GM23338 (cell line): ENCODE data around the gene SMYD3. TPM values are rescaled to one million over a fixed set of nuclear protein-coding genes. Genes with fewer than 3 reads are reported as not detected.

ENCODE experiments used
- ATAC-seq: fragments of 200-7000 bp; cut with Tn5 transposase; 3 replicates; pipeline ENCODE4 v1.9.1; 2020
- DNase-seq: peaks from one replicate; pipeline ENCODE4 v3.0.0-alpha.2; 2015; ENCODE audit warnings: low spot score
- H2AFZ ChIP-seq: fragments of 200-600 bp; sonication (generic); 2 replicates; pipeline ENCODE4 v1.8.0; 2016; ENCODE audit warnings: antibody characterized with exemption, mild to moderate bottlenecking, moderate library complexity
- H3F3A ChIP-seq: fragments of 200-600 bp; sonication (generic); replicated peaks from 2 replicates; pipeline ENCODE4 v1.8.0; 2017; ENCODE audit warnings: antibody characterized with exemption, mixed run types, low read depth
- H3K27ac ChIP-seq: fragments of 200-600 bp; sonication (generic); 2 replicates; pipeline ENCODE4 v1.6.1; 2016; ENCODE audit warnings: low read depth
- H3K27me3 ChIP-seq: fragments of 200-600 bp; sonication (generic); 2 replicates; pipeline ENCODE4 v1.8.0; 2016; ENCODE audit warnings: mild to moderate bottlenecking, mixed run types, moderate library complexity; ENCODE audit not compliant: insufficient read depth
- H3K36me3 ChIP-seq: fragments of 200-600 bp; sonication (generic); 2 replicates; pipeline ENCODE4 v1.8.0; 2016; ENCODE audit warnings: mild to moderate bottlenecking; ENCODE audit not compliant: insufficient read depth
- H3K4me1 ChIP-seq: fragments of 200-600 bp; sonication (generic); 2 replicates; pipeline ENCODE4 v1.8.0; 2016; ENCODE audit warnings: mild to moderate bottlenecking, moderate library complexity; ENCODE audit not compliant: insufficient read depth
- H3K4me2 ChIP-seq: fragments of 200-600 bp; sonication (generic); 2 replicates; pipeline ENCODE4 v1.7.1; 2017; ENCODE audit warnings: mixed run types
- H3K4me3 ChIP-seq: fragments of 200-600 bp; sonication (generic); 2 replicates; pipeline ENCODE4 v1.6.1; 2016; ENCODE audit warnings: mixed run types
- H3K79me2 ChIP-seq: fragments of 200-600 bp; sonication (generic); replicated peaks from 2 replicates; pipeline ENCODE4 v1.8.0; 2017; ENCODE audit warnings: mild to moderate bottlenecking; ENCODE audit not compliant: insufficient read depth
- H3K9me2 ChIP-seq: fragments of 200-600 bp; sonication (generic); 2 replicates; pipeline ENCODE4 v1.8.0; 2017; ENCODE audit not compliant: insufficient read depth
- H4K20me1 ChIP-seq: fragments of 200-600 bp; sonication (generic); replicated peaks from 2 replicates; pipeline ENCODE4 v1.8.0; 2017; ENCODE audit warnings: mild to moderate bottlenecking; ENCODE audit not compliant: insufficient read depth
- H3K27ac Mint-ChIP-seq: 2 replicates; pipeline ENCODE4 v1.8.0; 2020; ENCODE audit warnings: inconsistent platforms, mild to moderate bottlenecking, moderate library complexity, mixed read lengths
- H3K27me3 Mint-ChIP-seq: 3 replicates; pipeline ENCODE4 v1.8.0; 2022; ENCODE audit warnings: low read depth, mild to moderate bottlenecking, moderate library complexity, mixed read lengths, inconsistent platforms; ENCODE audit not compliant: insufficient read depth, poor library complexity
- H3K36me3 Mint-ChIP-seq: 3 replicates; pipeline ENCODE4 v1.8.0; 2021; ENCODE audit warnings: low read depth, mild to moderate bottlenecking, inconsistent platforms, moderate library complexity, mixed read lengths
- H3K4me1 Mint-ChIP-seq: 3 replicates; pipeline ENCODE4 v1.8.0; 2020; ENCODE audit warnings: mild to moderate bottlenecking, inconsistent platforms, mixed read lengths
- H3K4me3 Mint-ChIP-seq: 3 replicates; pipeline ENCODE4 v1.8.0; 2021; ENCODE audit warnings: moderate library complexity, mild to moderate bottlenecking, inconsistent platforms, mixed read lengths
- H3K9me3 Mint-ChIP-seq: 3 replicates; pipeline ENCODE4 v1.8.0; 2020; ENCODE audit warnings: moderate library complexity, mild to moderate bottlenecking, inconsistent platforms, mixed read lengths
- CREB1 ChIP-seq: fragments of 250-450 bp; sonication (Bioruptor Pico); IDR thresholded peaks from 2 replicates; pipeline ENCODE4 v1.5.0; 2020; ENCODE audit warnings: low read depth, mild to moderate bottlenecking, moderate library complexity
- EZH2phosphoT487 ChIP-seq: fragments of 200-600 bp; sonication (generic); IDR thresholded peaks from one replicate; pipeline ENCODE4 v1.8.1; 2018; ENCODE audit warnings: antibody characterized with exemption; ENCODE audit not compliant: unreplicated experiment
- JUNB ChIP-seq: IDR thresholded peaks from one replicate; pipeline ENCODE4 v1.6.1; 2016; ENCODE audit warnings: antibody characterized with exemption; ENCODE audit not compliant: unreplicated experiment
- POLR2AphosphoS5 ChIP-seq: IDR thresholded peaks from 2 replicates; pipeline ENCODE4 v1.6.1; 2016; ENCODE audit warnings: antibody characterized with exemption, low read depth
- STAT1 ChIP-seq: IDR thresholded peaks from one replicate; pipeline ENCODE4 v1.6.1; 2016; ENCODE audit warnings: antibody characterized with exemption; ENCODE audit not compliant: unreplicated experiment
- ZNF114 ChIP-seq: fragments of 250-450 bp; sonication (Bioruptor Pico); IDR thresholded peaks from 2 replicates; pipeline ENCODE4 v1.5.0; 2020; ENCODE audit warnings: mild to moderate bottlenecking, moderate library complexity
- long read RNA-seq: library from polyadenylated mRNA; unstranded; transcript quantifications from one replicate; pipeline ENCODE4 v2.0.0, GENCODE V29; 2020; ENCODE audit not compliant: unreplicated experiment
- polyA plus RNA-seq: library from polyadenylated mRNA; unstranded; fragments of >200 nt; fragmentation: Nextera tagmentation; extraction: Ambion mirVana; gene quantifications from 2 replicates; pipeline ENCODE4 v1.2.1, GENCODE V29; 2016
- total RNA-seq: library from RNA; depleted of rRNA; stranded (reverse); fragments of >200 nt; shearing (Covaris generic); gene quantifications from 2 replicates; pipeline ENCODE4 v1.2.3, GENCODE V29; 2014; rRNA removed
- TF ChIP-seq, protein P1 (sequence below), 2 experiments: fragments of 200-600 bp in 1 of 2; sonication (generic) in 1 of 2; conservative IDR thresholded peaks; 2 replicates each; pipeline versions ENCODE4 v1.5.1 to v1.6.1; 2016 to 2017; ENCODE audit warnings: antibody characterized with exemption in 2 of 2, low read depth in 2 of 2, mild to moderate bottlenecking in 2 of 2, moderate library complexity in 1 of 2
- TF ChIP-seq, protein P2 (sequence below): IDR thresholded peaks from one replicate; pipeline ENCODE4 v1.6.1; 2018; ENCODE audit warnings: antibody characterized with exemption; ENCODE audit not compliant: unreplicated experiment
- TF ChIP-seq, protein P3 (sequence below): fragments of 250-450 bp; sonication (Bioruptor Pico); IDR thresholded peaks from 2 replicates; pipeline ENCODE4 v1.5.0; 2020; ENCODE audit warnings: mild to moderate bottlenecking, moderate library complexity
- TF ChIP-seq, protein P4 (sequence below): IDR thresholded peaks from 2 replicates; pipeline ENCODE4 v1.6.1; 2016; ENCODE audit warnings: antibody characterized with exemption

The SMYD3 gene
- total RNA-seq (31.7 and 34.4 TPM in 2 replicates), polyA plus RNA-seq (31.8 and 34.1 TPM in 2 replicates)
- long read RNA-seq, partial matches to known transcripts, result 1 of 6 reads
- long read RNA-seq, other reads (novel, unspliced or antisense), result 4 of 6 reads

DNA sequence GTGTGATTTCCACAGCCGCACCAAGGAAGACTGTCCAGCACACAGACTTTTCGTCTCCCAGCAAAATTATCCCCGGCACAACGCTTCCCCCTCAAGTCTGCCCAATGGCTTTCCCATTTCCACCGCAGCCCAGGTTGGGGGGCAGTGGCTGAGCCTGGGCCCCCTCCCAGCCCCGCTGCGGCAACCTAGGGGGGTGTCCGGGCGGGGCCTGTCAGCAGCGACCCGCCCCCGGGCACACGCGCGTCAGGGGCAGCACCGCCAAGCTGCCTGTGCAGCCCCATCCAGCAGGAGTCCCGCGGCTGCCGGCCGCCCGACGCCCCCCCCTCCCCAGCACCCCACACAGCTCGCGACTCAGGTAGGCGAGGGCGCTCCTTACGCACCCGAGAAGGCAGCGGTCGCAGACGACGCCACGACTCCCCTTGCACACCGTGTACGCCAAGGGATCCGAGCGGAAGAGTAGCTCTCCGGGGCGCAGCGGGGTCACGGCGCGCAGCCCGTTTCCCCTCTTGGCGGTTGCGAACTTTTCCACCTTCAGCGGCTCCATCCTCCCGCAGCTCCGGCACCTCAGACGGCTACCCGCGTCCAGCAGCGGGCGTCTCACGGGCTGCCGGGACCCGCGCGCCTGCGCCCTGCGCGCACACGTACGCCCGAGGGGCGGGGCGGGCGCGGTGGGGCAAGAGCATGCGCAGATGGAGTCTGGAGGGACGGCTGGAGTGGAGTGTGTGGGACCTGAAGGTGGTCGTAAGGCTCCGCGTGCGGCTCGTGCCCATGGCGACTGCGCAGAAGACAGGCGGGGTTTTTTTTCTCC, at the start of gene SMYD3:
SMYD3 (minus strand) TSS at position 606 of the 808 bp plus-strand sequence.
- Mint-ChIP-seq H3K27me3 (peaks cover 15% of the 10 kb centered on the region), H3K36me3 (no peaks in the 10 kb centered on the region; the same call in 2 of the 3 replicates), H3K4me1 (peaks cover 13% of the 10 kb centered on the region), H3K9me3 (peaks cover 6% of the 10 kb centered on the region; the same call in 1 of the 3 replicates), H3K4me3 (peak within 1 kb of the TSS; percentile 94), H3K27ac (peak within 1 kb of the TSS; percentile 94)
- Histone ChIP-seq H3K79me2 (peaks cover 29% of the 10 kb centered on the region), H3K4me1 (peaks cover 7% of the 10 kb centered on the region), H4K20me1 (0 out of 2 replicates have a peak, but pooled peaks cover 4% of the 10 kb centered on the region), H2AFZ (peak within 1 kb of the TSS; percentile 98), H3K4me2 (peak within 1 kb of the TSS; percentile 88), H3F3A (no peaks in the 10 kb centered on the region), H3K27ac (no peak within 1 kb of the TSS), H3K36me3 (no peaks in the 10 kb centered on the region; the same call in 1 of the 2 replicates), H3K9me2 (no peaks in the 10 kb centered on the region), H3K4me3 (peak within 1 kb of the TSS; percentile 80), H3K27me3 (peaks cover 5% of the 10 kb centered on the region; the same call in 1 of the 2 replicates)
- peak; percentile 91 for DNase-seq
- ATAC-seq, result peak; percentile 88
- no peak for TF ChIP-seq EZH2phosphoT487
- TF ChIP-seq, protein P1, sequence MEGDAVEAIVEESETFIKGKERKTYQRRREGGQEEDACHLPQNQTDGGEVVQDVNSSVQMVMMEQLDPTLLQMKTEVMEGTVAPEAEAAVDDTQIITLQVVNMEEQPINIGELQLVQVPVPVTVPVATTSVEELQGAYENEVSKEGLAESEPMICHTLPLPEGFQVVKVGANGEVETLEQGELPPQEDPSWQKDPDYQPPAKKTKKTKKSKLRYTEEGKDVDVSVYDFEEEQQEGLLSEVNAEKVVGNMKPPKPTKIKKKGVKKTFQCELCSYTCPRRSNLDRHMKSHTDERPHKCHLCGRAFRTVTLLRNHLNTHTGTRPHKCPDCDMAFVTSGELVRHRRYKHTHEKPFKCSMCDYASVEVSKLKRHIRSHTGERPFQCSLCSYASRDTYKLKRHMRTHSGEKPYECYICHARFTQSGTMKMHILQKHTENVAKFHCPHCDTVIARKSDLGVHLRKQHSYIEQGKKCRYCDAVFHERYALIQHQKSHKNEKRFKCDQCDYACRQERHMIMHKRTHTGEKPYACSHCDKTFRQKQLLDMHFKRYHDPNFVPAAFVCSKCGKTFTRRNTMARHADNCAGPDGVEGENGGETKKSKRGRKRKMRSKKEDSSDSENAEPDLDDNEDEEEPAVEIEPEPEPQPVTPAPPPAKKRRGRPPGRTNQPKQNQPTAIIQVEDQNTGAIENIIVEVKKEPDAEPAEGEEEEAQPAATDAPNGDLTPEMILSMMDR (conservative IDR thresholded peaks at IDR 0.05; ENCODE audit: low read depth in 2 of 2), result no peak
- TF ChIP-seq, protein P2, sequence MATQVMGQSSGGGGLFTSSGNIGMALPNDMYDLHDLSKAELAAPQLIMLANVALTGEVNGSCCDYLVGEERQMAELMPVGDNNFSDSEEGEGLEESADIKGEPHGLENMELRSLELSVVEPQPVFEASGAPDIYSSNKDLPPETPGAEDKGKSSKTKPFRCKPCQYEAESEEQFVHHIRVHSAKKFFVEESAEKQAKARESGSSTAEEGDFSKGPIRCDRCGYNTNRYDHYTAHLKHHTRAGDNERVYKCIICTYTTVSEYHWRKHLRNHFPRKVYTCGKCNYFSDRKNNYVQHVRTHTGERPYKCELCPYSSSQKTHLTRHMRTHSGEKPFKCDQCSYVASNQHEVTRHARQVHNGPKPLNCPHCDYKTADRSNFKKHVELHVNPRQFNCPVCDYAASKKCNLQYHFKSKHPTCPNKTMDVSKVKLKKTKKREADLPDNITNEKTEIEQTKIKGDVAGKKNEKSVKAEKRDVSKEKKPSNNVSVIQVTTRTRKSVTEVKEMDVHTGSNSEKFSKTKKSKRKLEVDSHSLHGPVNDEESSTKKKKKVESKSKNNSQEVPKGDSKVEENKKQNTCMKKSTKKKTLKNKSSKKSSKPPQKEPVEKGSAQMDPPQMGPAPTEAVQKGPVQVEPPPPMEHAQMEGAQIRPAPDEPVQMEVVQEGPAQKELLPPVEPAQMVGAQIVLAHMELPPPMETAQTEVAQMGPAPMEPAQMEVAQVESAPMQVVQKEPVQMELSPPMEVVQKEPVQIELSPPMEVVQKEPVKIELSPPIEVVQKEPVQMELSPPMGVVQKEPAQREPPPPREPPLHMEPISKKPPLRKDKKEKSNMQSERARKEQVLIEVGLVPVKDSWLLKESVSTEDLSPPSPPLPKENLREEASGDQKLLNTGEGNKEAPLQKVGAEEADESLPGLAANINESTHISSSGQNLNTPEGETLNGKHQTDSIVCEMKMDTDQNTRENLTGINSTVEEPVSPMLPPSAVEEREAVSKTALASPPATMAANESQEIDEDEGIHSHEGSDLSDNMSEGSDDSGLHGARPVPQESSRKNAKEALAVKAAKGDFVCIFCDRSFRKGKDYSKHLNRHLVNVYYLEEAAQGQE, result no peak
- TF ChIP-seq JUNB, result no peak
- TF ChIP-seq STAT1, result no peak
- TF ChIP-seq POLR2AphosphoS5, result peak; percentile 82
- TF ChIP-seq, protein P3, sequence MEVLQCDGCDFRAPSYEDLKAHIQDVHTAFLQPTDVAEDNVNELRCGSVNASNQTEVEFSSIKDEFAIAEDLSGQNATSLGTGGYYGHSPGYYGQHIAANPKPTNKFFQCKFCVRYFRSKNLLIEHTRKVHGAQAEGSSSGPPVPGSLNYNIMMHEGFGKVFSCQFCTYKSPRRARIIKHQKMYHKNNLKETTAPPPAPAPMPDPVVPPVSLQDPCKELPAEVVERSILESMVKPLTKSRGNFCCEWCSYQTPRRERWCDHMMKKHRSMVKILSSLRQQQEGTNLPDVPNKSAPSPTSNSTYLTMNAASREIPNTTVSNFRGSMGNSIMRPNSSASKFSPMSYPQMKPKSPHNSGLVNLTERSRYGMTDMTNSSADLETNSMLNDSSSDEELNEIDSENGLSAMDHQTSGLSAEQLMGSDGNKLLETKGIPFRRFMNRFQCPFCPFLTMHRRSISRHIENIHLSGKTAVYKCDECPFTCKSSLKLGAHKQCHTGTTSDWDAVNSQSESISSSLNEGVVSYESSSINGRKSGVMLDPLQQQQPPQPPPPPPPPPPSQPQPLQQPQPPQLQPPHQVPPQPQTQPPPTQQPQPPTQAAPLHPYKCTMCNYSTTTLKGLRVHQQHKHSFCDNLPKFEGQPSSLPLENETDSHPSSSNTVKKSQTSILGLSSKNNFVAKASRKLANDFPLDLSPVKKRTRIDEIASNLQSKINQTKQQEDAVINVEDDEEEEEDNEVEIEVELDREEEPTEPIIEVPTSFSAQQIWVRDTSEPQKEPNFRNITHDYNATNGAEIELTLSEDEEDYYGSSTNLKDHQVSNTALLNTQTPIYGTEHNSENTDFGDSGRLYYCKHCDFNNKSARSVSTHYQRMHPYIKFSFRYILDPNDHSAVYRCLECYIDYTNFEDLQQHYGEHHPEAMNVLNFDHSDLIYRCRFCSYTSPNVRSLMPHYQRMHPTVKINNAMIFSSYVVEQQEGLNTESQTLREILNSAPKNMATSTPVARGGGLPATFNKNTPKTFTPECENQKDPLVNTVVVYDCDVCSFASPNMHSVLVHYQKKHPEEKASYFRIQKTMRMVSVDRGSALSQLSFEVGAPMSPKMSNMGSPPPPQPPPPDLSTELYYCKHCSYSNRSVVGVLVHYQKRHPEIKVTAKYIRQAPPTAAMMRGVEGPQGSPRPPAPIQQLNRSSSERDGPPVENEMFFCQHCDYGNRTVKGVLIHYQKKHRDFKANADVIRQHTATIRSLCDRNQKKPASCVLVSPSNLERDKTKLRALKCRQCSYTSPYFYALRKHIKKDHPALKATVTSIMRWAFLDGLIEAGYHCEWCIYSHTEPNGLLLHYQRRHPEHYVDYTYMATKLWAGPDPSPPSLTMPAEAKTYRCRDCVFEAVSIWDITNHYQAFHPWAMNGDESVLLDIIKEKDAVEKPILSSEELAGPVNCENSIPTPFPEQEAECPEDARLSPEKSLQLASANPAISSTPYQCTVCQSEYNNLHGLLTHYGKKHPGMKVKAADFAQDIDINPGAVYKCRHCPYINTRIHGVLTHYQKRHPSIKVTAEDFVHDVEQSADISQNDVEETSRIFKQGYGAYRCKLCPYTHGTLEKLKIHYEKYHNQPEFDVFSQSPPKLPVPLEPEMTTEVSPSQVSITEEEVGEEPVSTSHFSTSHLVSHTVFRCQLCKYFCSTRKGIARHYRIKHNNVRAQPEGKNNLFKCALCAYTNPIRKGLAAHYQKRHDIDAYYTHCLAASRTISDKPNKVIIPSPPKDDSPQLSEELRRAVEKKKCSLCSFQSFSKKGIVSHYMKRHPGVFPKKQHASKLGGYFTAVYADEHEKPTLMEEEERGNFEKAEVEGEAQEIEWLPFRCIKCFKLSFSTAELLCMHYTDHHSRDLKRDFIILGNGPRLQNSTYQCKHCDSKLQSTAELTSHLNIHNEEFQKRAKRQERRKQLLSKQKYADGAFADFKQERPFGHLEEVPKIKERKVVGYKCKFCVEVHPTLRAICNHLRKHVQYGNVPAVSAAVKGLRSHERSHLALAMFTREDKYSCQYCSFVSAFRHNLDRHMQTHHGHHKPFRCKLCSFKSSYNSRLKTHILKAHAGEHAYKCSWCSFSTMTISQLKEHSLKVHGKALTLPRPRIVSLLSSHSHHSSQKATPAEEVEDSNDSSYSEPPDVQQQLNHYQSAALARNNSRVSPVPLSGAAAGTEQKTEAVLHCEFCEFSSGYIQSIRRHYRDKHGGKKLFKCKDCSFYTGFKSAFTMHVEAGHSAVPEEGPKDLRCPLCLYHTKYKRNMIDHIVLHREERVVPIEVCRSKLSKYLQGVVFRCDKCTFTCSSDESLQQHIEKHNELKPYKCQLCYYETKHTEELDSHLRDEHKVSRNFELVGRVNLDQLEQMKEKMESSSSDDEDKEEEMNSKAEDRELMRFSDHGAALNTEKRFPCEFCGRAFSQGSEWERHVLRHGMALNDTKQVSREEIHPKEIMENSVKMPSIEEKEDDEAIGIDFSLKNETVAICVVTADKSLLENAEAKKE (CRISPR knock-in tag), result no peak
- TF ChIP-seq, protein P4, sequence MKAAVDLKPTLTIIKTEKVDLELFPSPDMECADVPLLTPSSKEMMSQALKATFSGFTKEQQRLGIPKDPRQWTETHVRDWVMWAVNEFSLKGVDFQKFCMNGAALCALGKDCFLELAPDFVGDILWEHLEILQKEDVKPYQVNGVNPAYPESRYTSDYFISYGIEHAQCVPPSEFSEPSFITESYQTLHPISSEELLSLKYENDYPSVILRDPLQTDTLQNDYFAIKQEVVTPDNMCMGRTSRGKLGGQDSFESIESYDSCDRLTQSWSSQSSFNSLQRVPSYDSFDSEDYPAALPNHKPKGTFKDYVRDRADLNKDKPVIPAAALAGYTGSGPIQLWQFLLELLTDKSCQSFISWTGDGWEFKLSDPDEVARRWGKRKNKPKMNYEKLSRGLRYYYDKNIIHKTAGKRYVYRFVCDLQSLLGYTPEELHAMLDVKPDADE, result peak; percentile 7; the same call in 1 of the 2 replicates
- no peak; the same call in 1 of the 2 replicates for TF ChIP-seq CREB1 (CRISPR knock-in tag)
- no peak for TF ChIP-seq ZNF114
